Measurements from ENCODE around the gene HIGD1A. TPM values are rescaled to one million over a fixed set of nuclear protein-coding genes. Genes with fewer than 3 reads are reported as not detected.
A peak's percentile ranks its signal among the peaks of the same experiment; 100 is the strongest.

The HIGD1A gene
- total RNA-seq, 4 donors from 2014 or later = 45.1 to 123 (median 114) TPM

DNA sequence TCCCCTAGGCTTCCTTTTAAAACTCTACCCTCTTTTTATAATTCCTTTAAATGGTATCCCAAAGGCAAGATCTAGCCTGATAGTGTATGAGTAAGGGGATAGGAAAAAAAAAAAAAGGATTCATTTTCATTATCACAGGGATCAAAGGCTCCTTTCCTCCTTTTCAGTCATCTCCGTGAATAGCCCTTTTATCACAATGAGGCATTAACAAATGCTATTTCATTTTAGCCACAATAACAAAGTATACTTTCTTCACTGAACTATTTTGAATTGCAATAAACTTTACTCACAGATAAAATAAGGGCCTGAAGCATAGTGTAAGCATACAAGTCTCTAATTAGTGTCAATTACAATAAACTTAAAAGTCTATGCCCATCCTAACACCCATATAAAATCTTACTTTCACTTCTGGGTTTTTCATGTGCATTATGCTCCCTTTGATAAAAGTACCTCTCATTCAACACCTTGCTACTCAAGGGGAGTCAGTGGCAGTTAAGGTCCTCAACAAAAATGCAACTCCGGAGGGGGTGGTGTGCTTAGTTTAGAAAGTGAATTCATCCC, 8.6 kb downstream of the HIGD1A start:
- no peak overlapping the region for H3K4me3 ChIP-seq (ENCODE audit: low read depth, poor library complexity, severe bottlenecking)

DNA sequence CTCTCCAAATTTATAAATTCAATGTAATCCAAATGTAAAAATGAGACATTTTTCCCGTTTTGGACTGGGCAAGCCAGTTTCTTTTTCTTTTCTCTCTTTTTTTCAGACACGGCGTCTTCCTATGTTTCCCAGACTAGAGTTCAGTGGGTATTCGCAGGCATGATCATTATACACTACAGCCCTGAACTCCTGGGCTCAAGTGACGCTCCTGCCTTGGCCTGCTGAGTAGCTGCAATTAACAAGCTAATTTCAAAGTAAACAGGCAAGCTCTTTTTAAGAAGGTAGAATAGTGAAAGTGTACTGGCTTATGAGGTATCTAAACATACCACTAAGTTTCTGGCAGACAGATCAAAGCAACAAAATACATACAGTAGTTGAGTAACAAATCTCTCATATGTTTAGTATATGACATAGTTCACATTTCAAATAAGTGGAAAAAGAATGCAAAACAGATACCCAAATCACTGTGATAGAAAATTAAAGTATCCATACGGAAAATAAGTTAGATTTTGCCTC, 13.5 kb downstream of the HIGD1A start:
- WGBS, 2 donors = 65 to 66% methylated on average over 6 of the region's 6 CpGs
- TF ChIP-seq POLR2A (IDR thresholded peaks at IDR 0.05) (no peak), CTCF (IDR thresholded peaks at IDR 0.05) (no peak)
- intact Hi-C loops (cut with DNase I; ENCODE audit: low total_unique reads) = no loop called here
- H3K4me3 ChIP-seq (ENCODE audit: low read depth, poor library complexity, severe bottlenecking) = no peak overlapping the region
- no peak for DNase-seq (ENCODE audit: low spot score in 2 of 2)

More for the DNA sequence above, 8.6 kb downstream of the HIGD1A start:
- intact Hi-C loops (cut with DNase I; ENCODE audit: low total_unique reads) = no loop called here
- no peak for DNase-seq (ENCODE audit: low spot score in 2 of 2)
- WGBS, 2 donors = 87% methylated on average over 2 of the region's 2 CpGs
- no peak for TF ChIP-seq POLR2A (IDR thresholded peaks at IDR 0.05)
- no peak for TF ChIP-seq CTCF (IDR thresholded peaks at IDR 0.05)

DNA sequence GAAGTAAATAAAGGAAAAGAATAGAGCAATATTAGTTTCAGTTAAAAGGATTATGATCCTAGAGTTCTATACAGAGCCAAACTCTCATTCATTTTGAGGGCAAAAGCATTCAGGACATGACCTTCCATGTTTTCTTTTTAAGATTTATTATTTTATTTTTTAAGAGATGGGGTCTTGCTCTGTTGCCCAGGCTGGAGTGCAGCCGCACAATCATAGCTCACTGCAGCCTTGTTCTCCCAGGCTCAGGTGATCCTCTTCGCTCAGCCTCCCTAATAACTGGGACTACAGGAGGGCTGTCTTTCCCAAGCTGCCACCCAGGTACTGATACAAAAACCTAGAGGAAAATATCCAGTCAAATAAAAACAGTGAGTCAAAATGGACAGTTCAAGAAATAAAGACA, 17.7 kb downstream of the HIGD1A start:
- H3K4me3 ChIP-seq (ENCODE audit: low read depth, poor library complexity, severe bottlenecking) = no peak overlapping the region
- TF ChIP-seq POLR2A (IDR thresholded peaks at IDR 0.05) (no peak), CTCF (IDR thresholded peaks at IDR 0.05) (no peak)
- intact Hi-C loops (cut with DNase I; ENCODE audit: low total_unique reads) = no loop called here
- no peak for DNase-seq (ENCODE audit: low spot score in 2 of 2)
- 96 to 100% methylated on average over 2 of the region's 2 CpGs for WGBS, 2 donors

GRCh38 chr3:42786212-42786611, 18.1 kb downstream of the HIGD1A start:
- intact Hi-C loops (cut with DNase I; ENCODE audit: low total_unique reads) = no loop called here
- WGBS, 2 donors = 76 to 77% methylated on average over 1 of the region's 1 CpG
- no peak for DNase-seq (ENCODE audit: low spot score in 2 of 2)
- TF ChIP-seq CTCF (IDR thresholded peaks at IDR 0.05) (no peak), POLR2A (IDR thresholded peaks at IDR 0.05) (no peak)
- no peak overlapping the region for H3K4me3 ChIP-seq (ENCODE audit: low read depth, poor library complexity, severe bottlenecking)

- DNase-seq (ENCODE audit: low spot score in 2 of 2) = peak in 1 of 2 donors; percentile 57
- H3K4me3 ChIP-seq (ENCODE audit: low read depth, poor library complexity, severe bottlenecking) = no peak overlapping the region
- intact Hi-C loops (cut with DNase I; ENCODE audit: low total_unique reads) = loop anchor here (5.0 kb wide), 1 partner anchor 101 kb away; no protein-coding TSS in a partner anchor
- TF ChIP-seq POLR2A (IDR thresholded peaks at IDR 0.05) (no peak), CTCF (IDR thresholded peaks at IDR 0.05) (peak in 1 of 3 donors; percentile 78)
- 62% methylated on average over 11 of the region's 11 CpGs for WGBS, 2 donors
Observed at GRCh38 chr3:42780892-42781700, 23.2 kb downstream of the HIGD1A start.

Data from lower leg skin (tissue), 4 donors.